Liver (tissue), 9 donors: Measurements from ENCODE around the gene DDX11. TPM values are rescaled to one million over a fixed set of nuclear protein-coding genes. Genes with fewer than 3 reads are reported as not detected.

Source experiments
- DNase-seq: peaks from one replicate; pipeline ENCODE4 v3.0.0-alpha.2; 2017; ENCODE audit warnings: low spot score
- H3K27ac ChIP-seq, 2 donors: one replicate each; pipeline ENCODE4 v1.7.0; 2013; ENCODE audit warnings: inconsistent platforms in 2 of 2, low read length in 2 of 2, control low read depth in 1 of 2, low read depth in 1 of 2, mild to moderate bottlenecking in 1 of 2
- H3K27me3 ChIP-seq, 4 donors: one replicate each; pipeline versions ENCODE4 v1.6.1 to v1.7.0; 2013; ENCODE audit warnings: low read length in 3 of 4, inconsistent platforms in 1 of 4, mild to moderate bottlenecking in 1 of 4, moderate library complexity in 1 of 4; ENCODE audit not compliant: control insufficient read depth in 4 of 4, insufficient read depth in 4 of 4
- H3K36me3 ChIP-seq, 4 donors: one replicate each; pipeline versions ENCODE4 v1.6.1 to v1.7.0; 2013; ENCODE audit warnings: low read length in 3 of 4, mild to moderate bottlenecking in 3 of 4, low read depth in 1 of 4, moderate library complexity in 1 of 4; ENCODE audit not compliant: control insufficient read depth in 4 of 4, insufficient read depth in 3 of 4
- H3K4me1 ChIP-seq, 4 donors: one replicate each; pipeline versions ENCODE4 v1.6.1 to v1.7.0; 2013; ENCODE audit warnings: low read length in 3 of 4, mild to moderate bottlenecking in 3 of 4, moderate library complexity in 1 of 4; ENCODE audit not compliant: control insufficient read depth in 4 of 4, insufficient read depth in 4 of 4
- H3K4me3 ChIP-seq, 3 donors: one replicate each; pipeline versions ENCODE4 v1.6.1 to v1.7.0; 2013; ENCODE audit warnings: low read length in 3 of 3, control low read depth in 1 of 3, low read depth in 1 of 3, mild to moderate bottlenecking in 1 of 3
- H3K9ac ChIP-seq, 2 donors: one replicate each; pipeline ENCODE4 v1.7.0; 2013; ENCODE audit warnings: low read length in 2 of 2, mild to moderate bottlenecking in 2 of 2, moderate library complexity in 2 of 2, control low read depth in 1 of 2, low read depth in 1 of 2
- H3K9me3 ChIP-seq, 4 donors: one replicate each; pipeline versions ENCODE4 v1.6.1 to v1.7.0; 2013; ENCODE audit warnings: low read length in 3 of 4; ENCODE audit not compliant: control insufficient read depth in 4 of 4
- EGR1 ChIP-seq, 2 donors: IDR thresholded peaks; 2 replicates each; pipeline ENCODE4 v1.6.1; 2016 to 2018; ENCODE audit warnings: antibody characterized with exemption in 2 of 2, low read depth in 2 of 2
- FOXA1 ChIP-seq: IDR thresholded peaks from 2 replicates; pipeline ENCODE4 v1.6.1; 2016; ENCODE audit warnings: antibody characterized with exemption
- FOXA2 ChIP-seq: IDR thresholded peaks from 2 replicates; pipeline ENCODE4 v1.6.1; 2016; ENCODE audit warnings: antibody characterized with exemption
- GABPA ChIP-seq, 2 donors: IDR thresholded peaks in 1 of 2; conservative IDR thresholded peaks in 1 of 2; 2 replicates each; pipeline ENCODE4 v1.6.1; 2016; ENCODE audit warnings: antibody characterized with exemption in 2 of 2, mild to moderate bottlenecking in 1 of 2, moderate library complexity in 1 of 2
- HNF4A ChIP-seq, 2 donors: conservative IDR thresholded peaks; 2 replicates each; pipeline ENCODE4 v1.6.1; 2016; ENCODE audit warnings: antibody characterized with exemption in 2 of 2, mild to moderate bottlenecking in 2 of 2
- HNF4G ChIP-seq: IDR thresholded peaks from 2 replicates; pipeline ENCODE4 v1.6.1; 2016; ENCODE audit warnings: antibody characterized with exemption
- JUND ChIP-seq, 2 donors: IDR thresholded peaks; 2 replicates each; pipeline ENCODE4 v1.6.1; 2016; ENCODE audit warnings: antibody characterized with exemption in 2 of 2
- NR2F2 ChIP-seq: IDR thresholded peaks from 2 replicates; pipeline ENCODE4 v1.6.1; 2016; ENCODE audit warnings: antibody characterized with exemption
- RAD21 ChIP-seq, 2 donors: IDR thresholded peaks; 2 replicates each; pipeline ENCODE4 v1.6.1; 2016; ENCODE audit warnings: antibody characterized with exemption in 2 of 2, mild to moderate bottlenecking in 2 of 2
- RXRA ChIP-seq, 2 donors: IDR thresholded peaks; 2 replicates each; pipeline ENCODE4 v1.6.1; 2017 to 2018; ENCODE audit warnings: antibody characterized with exemption in 2 of 2, mild to moderate bottlenecking in 1 of 2
- SP1 ChIP-seq: IDR thresholded peaks from 2 replicates; pipeline ENCODE4 v1.6.1; 2018; ENCODE audit warnings: antibody characterized with exemption, mild to moderate bottlenecking
- TAF1 ChIP-seq: conservative IDR thresholded peaks from 2 replicates; pipeline ENCODE4 v1.6.1; 2016; ENCODE audit warnings: antibody characterized with exemption, mild to moderate bottlenecking
- YY1 ChIP-seq: IDR thresholded peaks from 2 replicates; pipeline ENCODE4 v1.6.1; 2016; ENCODE audit warnings: antibody characterized with exemption, mild to moderate bottlenecking
- WGBS: extraction: QIAGEN DNeasy Blood & Tissue Kit; methylation state at CpG from one replicate; pipeline ENCODE4 v1.1.7; 2013; 5-methylcytosine and 5-hydroxymethylcytosine counted together
- polyA plus RNA-seq, 2 donors: library from polyadenylated mRNA; stranded (reverse) in 1 of 2; unstranded in 1 of 2; fragments of 200-250 nt in 1 of 2; fragments of >200 nt in 1 of 2; fragmentation: Nextera tagmentation in 1 of 2; extraction: Ambion mirVana in 1 of 2; gene quantifications; one replicate each; pipeline versions ENCODE4 v1.2.1 to v1.2.3, GENCODE V29; 2013 to 2015
- total RNA-seq, 2 donors: library from RNA; depleted of rRNA; stranded (reverse); fragments of >200 nt; gene quantifications; one replicate each; pipeline ENCODE4 v1.2.3, GENCODE V29; 2014
- TF ChIP-seq, protein P1 (sequence below): IDR thresholded peaks from 2 replicates; pipeline ENCODE4 v1.6.1; 2016; ENCODE audit warnings: antibody characterized with exemption
- TF ChIP-seq, protein P2 (sequence below): fragments of 150-350 bp; IDR thresholded peaks from 2 replicates; pipeline ENCODE4 v1.5.1; 2017; ENCODE audit warnings: improper control_type of control experiment, low read depth, low read length; ENCODE audit not compliant: missing input control
- TF ChIP-seq, protein P3 (sequence below): IDR thresholded peaks from 2 replicates; pipeline ENCODE4 v1.6.1; 2016; ENCODE audit warnings: antibody characterized with exemption
- TF ChIP-seq, protein P4 (sequence below): IDR thresholded peaks from 2 replicates; pipeline ENCODE4 v1.6.1; 2016; ENCODE audit warnings: antibody characterized with exemption
- donor health status: healthy.
- donor health status: healthy.
- donor health status: healthy.
- donor health status: healthy.
- donor health status: healthy.

Gene DDX11
- total and polyA plus RNA-seq, 4 donors: 4.4 to 20.9 (median 9.3) TPM

DNA sequence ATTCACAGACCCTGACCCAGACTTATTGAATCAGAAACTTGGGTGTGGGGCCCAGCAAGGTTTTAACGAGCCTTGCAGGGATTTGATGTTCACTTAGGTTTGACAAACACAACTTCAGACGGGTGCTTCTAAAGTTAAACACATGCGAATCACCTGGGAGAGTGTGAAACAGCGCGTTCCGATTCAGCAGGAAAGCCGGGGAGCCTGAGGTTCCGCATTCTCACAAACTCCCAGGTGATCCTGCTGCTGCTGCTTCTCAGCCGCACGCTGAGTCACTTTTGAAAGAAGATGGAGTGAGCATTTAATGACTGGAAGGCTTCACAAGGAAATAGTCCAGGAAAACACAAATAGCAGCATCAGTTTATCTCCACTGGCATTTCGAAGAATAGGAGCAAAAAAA, 44.2 kb upstream of the DDX11 start:
- no peaks in the 10 kb centered on the region for H3K9me3 ChIP-seq
- DNase-seq: no peak
- no peaks in the 10 kb centered on the region for H3K36me3 ChIP-seq
- H3K27ac ChIP-seq: no peak overlapping the region
- no peak overlapping the region for H3K9ac ChIP-seq
- H3K4me3 ChIP-seq: no peak overlapping the region
- H3K4me1 ChIP-seq: no peaks in the 10 kb centered on the region
- H3K27me3 ChIP-seq: no peaks in the 10 kb centered on the region
- TF ChIP-seq TAF1: no peak
- TF ChIP-seq, protein P1, sequence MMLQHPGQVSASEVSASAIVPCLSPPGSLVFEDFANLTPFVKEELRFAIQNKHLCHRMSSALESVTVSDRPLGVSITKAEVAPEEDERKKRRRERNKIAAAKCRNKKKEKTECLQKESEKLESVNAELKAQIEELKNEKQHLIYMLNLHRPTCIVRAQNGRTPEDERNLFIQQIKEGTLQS: no peak
- TF ChIP-seq, protein P2, sequence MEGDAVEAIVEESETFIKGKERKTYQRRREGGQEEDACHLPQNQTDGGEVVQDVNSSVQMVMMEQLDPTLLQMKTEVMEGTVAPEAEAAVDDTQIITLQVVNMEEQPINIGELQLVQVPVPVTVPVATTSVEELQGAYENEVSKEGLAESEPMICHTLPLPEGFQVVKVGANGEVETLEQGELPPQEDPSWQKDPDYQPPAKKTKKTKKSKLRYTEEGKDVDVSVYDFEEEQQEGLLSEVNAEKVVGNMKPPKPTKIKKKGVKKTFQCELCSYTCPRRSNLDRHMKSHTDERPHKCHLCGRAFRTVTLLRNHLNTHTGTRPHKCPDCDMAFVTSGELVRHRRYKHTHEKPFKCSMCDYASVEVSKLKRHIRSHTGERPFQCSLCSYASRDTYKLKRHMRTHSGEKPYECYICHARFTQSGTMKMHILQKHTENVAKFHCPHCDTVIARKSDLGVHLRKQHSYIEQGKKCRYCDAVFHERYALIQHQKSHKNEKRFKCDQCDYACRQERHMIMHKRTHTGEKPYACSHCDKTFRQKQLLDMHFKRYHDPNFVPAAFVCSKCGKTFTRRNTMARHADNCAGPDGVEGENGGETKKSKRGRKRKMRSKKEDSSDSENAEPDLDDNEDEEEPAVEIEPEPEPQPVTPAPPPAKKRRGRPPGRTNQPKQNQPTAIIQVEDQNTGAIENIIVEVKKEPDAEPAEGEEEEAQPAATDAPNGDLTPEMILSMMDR: no peak
- 85% methylated on average over 11 of the region's 11 CpGs for WGBS

DNA sequence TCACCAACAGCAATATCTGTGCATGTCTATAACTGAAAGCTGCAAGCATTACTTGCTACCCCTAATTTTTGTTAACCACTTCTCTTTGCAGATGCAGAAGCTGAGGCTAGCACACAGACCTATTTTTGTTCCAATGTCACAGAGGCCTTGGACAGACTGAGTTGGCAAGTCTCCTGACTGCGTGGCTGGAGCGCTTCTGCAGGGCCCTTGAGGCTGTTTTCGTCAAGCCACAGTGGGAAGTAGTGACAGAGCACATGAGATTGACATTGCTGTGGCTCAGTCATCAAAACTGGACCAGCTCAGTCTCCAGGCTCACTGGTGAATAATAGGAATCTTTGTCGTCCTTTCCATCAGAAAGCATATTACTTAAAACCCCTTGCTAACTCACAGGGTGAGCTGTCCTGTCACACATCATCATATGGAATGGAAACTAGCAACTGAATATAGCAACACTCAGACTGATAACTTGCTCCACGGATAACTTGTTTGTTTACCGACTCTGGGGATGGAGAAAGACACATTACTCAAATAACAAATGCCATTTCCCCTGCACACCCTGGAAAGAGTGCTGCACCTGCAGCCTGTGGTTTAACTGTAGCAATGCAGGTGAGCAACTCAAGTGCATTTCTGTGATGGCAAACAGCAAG, 43.6 kb upstream of the DDX11 start:
- Histone ChIP-seq H3K9me3 (no peaks in the 10 kb centered on the region), H3K27me3 (no peaks in the 10 kb centered on the region), H3K36me3 (no peaks in the 10 kb centered on the region), H3K4me3 (no peak overlapping the region), H3K4me1 (no peaks in the 10 kb centered on the region), H3K27ac (no peak overlapping the region), H3K9ac (no peak overlapping the region)
- no peak for DNase-seq
- 75% methylated on average over 6 of the region's 6 CpGs for WGBS
- TF ChIP-seq, protein P1: no peak
- TF ChIP-seq GABPA (IDR thresholded peaks at IDR 0.05 in 1 of 2, conservative IDR thresholded peaks at IDR 0.05 in 1 of 2): no peak

DNA sequence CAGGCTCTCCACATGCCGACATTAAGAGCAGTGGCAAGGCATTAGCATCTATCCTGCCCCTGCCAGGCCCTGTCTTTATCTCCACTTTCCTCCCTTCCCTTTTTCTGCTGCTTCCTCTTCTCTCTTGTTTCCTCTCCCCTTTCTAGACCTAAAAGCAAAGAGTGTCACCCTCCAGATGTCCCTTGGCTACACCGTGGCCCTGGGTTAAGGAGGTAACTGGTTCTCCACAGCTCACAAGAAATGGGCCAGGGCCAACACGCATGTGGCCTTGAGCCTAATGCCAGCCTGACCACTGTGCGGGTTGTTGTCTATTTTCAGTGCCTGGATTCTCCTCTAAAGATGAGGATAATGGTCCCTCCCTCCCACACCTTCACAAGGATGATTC, 41.7 kb upstream of the DDX11 start:
- H3K9ac ChIP-seq: no peak overlapping the region
- no peaks in the 10 kb centered on the region for H3K27me3 ChIP-seq
- no peak overlapping the region for H3K4me3 ChIP-seq
- no peaks in the 10 kb centered on the region for H3K9me3 ChIP-seq
- DNase-seq: no peak
- no peaks in the 10 kb centered on the region for H3K4me1 ChIP-seq
- H3K27ac ChIP-seq: no peak overlapping the region
- WGBS: 92% methylated on average over 4 of the region's 4 CpGs
- no peaks in the 10 kb centered on the region for H3K36me3 ChIP-seq
- TF ChIP-seq NR2F2: no peak
- no peak for TF ChIP-seq TAF1
- no peak for TF ChIP-seq FOXA2
- TF ChIP-seq YY1: no peak
- TF ChIP-seq EGR1 (IDR thresholded peaks at IDR 0.05; ENCODE audit: low read depth in 2 of 2): no peak
- TF ChIP-seq RAD21 (IDR thresholded peaks at IDR 0.05): no peak
- TF ChIP-seq HNF4A (conservative IDR thresholded peaks at IDR 0.05): no peak
- TF ChIP-seq, protein P3, sequence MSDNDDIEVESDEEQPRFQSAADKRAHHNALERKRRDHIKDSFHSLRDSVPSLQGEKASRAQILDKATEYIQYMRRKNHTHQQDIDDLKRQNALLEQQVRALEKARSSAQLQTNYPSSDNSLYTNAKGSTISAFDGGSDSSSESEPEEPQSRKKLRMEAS: no peak
- TF ChIP-seq, protein P4, sequence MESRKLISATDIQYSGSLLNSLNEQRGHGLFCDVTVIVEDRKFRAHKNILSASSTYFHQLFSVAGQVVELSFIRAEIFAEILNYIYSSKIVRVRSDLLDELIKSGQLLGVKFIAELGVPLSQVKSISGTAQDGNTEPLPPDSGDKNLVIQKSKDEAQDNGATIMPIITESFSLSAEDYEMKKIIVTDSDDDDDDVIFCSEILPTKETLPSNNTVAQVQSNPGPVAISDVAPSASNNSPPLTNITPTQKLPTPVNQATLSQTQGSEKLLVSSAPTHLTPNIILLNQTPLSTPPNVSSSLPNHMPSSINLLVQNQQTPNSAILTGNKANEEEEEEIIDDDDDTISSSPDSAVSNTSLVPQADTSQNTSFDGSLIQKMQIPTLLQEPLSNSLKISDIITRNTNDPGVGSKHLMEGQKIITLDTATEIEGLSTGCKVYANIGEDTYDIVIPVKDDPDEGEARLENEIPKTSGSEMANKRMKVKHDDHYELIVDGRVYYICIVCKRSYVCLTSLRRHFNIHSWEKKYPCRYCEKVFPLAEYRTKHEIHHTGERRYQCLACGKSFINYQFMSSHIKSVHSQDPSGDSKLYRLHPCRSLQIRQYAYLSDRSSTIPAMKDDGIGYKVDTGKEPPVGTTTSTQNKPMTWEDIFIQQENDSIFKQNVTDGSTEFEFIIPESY: no peak
- no peak for TF ChIP-seq GABPA (IDR thresholded peaks at IDR 0.05 in 1 of 2, conservative IDR thresholded peaks at IDR 0.05 in 1 of 2)
- TF ChIP-seq, protein P2: no peak
- no peak for TF ChIP-seq RXRA (IDR thresholded peaks at IDR 0.05)
- TF ChIP-seq HNF4G: no peak
- TF ChIP-seq JUND (IDR thresholded peaks at IDR 0.05): no peak
- TF ChIP-seq SP1: no peak
- no peak for TF ChIP-seq FOXA1
- TF ChIP-seq, protein P1: no peak
